HCT116 (cell line): Measurements from ENCODE around the gene PRXL2A. TPM values are rescaled to one million over a fixed set of nuclear protein-coding genes. Genes with fewer than 3 reads are reported as not detected.

Experiments
- ATAC-seq: fragments of 200-7000 bp; cut with Tn5 transposase; 2 replicates; pipeline ENCODE4 v1.9.1; 2020; ENCODE audit warnings: mild to moderate bottlenecking, moderate library complexity
- BruUV-seq: library from RNA; stranded (reverse); fragments of 400-500 nt; replicated peaks from 2 replicates; lab custom pipeline; 2021; lab: Mats Ljungman, UMichigan
- CTCF ChIA-PET: fragments of 300-600 bp; sonication (Branson Sonifier 250); formaldehyde crosslinking; loops from one replicate; lab custom pipeline; 2021; ENCODE audit warnings: antibody characterized with exemption; lab: Charles Lee
- POLR2A ChIA-PET: fragments of 300-600, 350-600 bp; sonication (Branson Sonifier 250); formaldehyde crosslinking; loops from one replicate; lab custom pipeline; 2021; ENCODE audit warnings: antibody characterized with exemption; lab: Charles Lee
- RAD21 ChIA-PET, 2 experiments: fragments of 300-600 bp; sonication (Branson Sonifier 250); formaldehyde crosslinking; loops; one replicate each; lab custom pipeline; 2023; ENCODE audit warnings: low total read pairs in 2 of 2; ENCODE audit not compliant: uncharacterized antibody in 2 of 2, unreplicated experiment in 2 of 2, low non-redundant PET in 1 of 2; lab: Charles Lee
- DNase-seq: peaks from one replicate; pipeline ENCODE4 v3.0.0-alpha.2; 2010; ENCODE audit warnings: low read depth, low spot score
- H2AFZ ChIP-seq: fragments of 200-600 bp; shearing (Covaris generic), sonication (generic); 2 replicates; pipeline ENCODE4 v1.6.1; 2017; ENCODE audit warnings: low read depth, mixed run types, mixed read lengths, antibody characterized with exemption, low read length; ENCODE audit not compliant: poor library complexity, severe bottlenecking
- H3K27ac ChIP-seq: 2 replicates; pipeline ENCODE4 v1.5.1; 2012; ENCODE audit warnings: low read depth, low read length
- H3K27me3 ChIP-seq: fragments of 200-600 bp; sonication (generic); 2 replicates; pipeline ENCODE4 v1.6.1; 2016; ENCODE audit warnings: mixed run types, low read length, mixed read lengths; ENCODE audit not compliant: insufficient read depth
- H3K36me3 ChIP-seq, 2 experiments: fragments of 200-500 bp in 1 of 2; fragments of 200-600 bp in 1 of 2; sonication (Bioruptor generic) in 1 of 2; sonication (generic) in 1 of 2; 2 replicates each; pipeline versions ENCODE4 v1.5.1 to v1.6.1; 2014 to 2016; ENCODE audit warnings: low read length in 2 of 2, inconsistent platforms in 1 of 2, mixed read lengths in 1 of 2, mixed run types in 1 of 2; ENCODE audit not compliant: insufficient read depth in 2 of 2, control insufficient read depth in 1 of 2
- H3K4me1 ChIP-seq, 2 experiments: fragments of 200-600 bp in 1 of 2; sonication (generic) in 1 of 2; 2 replicates each; pipeline versions ENCODE4 v1.5.1 to v1.6.1; 2012 to 2017; ENCODE audit warnings: low read length in 2 of 2, inconsistent platforms in 1 of 2, mild to moderate bottlenecking in 1 of 2, mixed read lengths in 1 of 2, mixed run types in 1 of 2, moderate library complexity in 1 of 2; ENCODE audit not compliant: insufficient read depth in 2 of 2, control insufficient read depth in 1 of 2
- H3K4me2 ChIP-seq: fragments of 200-600 bp; sonication (generic); 2 replicates; pipeline ENCODE4 v1.6.1; 2017; ENCODE audit warnings: mixed run types, low read length, mixed read lengths
- H3K4me3 ChIP-seq, 2 experiments: fragments of 200-600 bp in 1 of 2; sonication (generic) in 1 of 2; replicated peaks in 1 of 2; 2 replicates each; pipeline ENCODE4 v1.5.1; 2011 to 2016; ENCODE audit warnings: low read length in 2 of 2, control low read depth in 1 of 2, low read depth in 1 of 2, mild to moderate bottlenecking in 1 of 2, mixed read lengths in 1 of 2, mixed run types in 1 of 2
- H3K79me2 ChIP-seq: fragments of 200-600 bp; sonication (generic); 2 replicates; pipeline ENCODE4 v1.6.1; 2017; ENCODE audit warnings: mild to moderate bottlenecking, mixed run types, low read length, moderate library complexity, mixed read lengths; ENCODE audit not compliant: insufficient read depth
- H3K9ac ChIP-seq: fragments of 200-600 bp; sonication (generic); 2 replicates; pipeline ENCODE4 v1.6.1; 2016; ENCODE audit warnings: low read length, mixed read lengths
- H3K9me2 ChIP-seq: fragments of 200-600 bp; sonication (generic), shearing (Covaris generic); 2 replicates; pipeline ENCODE4 v1.6.1; 2017; ENCODE audit warnings: mixed run types, mild to moderate bottlenecking, moderate library complexity; ENCODE audit not compliant: insufficient read depth
- H3K9me3 ChIP-seq, 2 experiments: fragments of 200-500 bp in 1 of 2; fragments of 200-600 bp in 1 of 2; sonication (Bioruptor generic) in 1 of 2; sonication (generic) in 1 of 2; 2 replicates each; pipeline ENCODE4 v1.6.1; 2014 to 2017; ENCODE audit warnings: low read length in 2 of 2, mixed read lengths in 2 of 2, inconsistent platforms in 1 of 2, low read depth in 1 of 2, mild to moderate bottlenecking in 1 of 2, mixed run types in 1 of 2, moderate library complexity in 1 of 2; ENCODE audit not compliant: control insufficient read depth in 1 of 2, insufficient read depth in 1 of 2
- H4K20me1 ChIP-seq: fragments of 200-600 bp; sonication (generic), shearing (Covaris generic); 2 replicates; pipeline ENCODE4 v1.6.1; 2017; ENCODE audit warnings: mixed run types, mild to moderate bottlenecking, moderate library complexity; ENCODE audit not compliant: insufficient read depth
- CBX3 ChIP-seq: IDR thresholded peaks from 2 replicates; pipeline ENCODE4 v1.6.1; 2012; ENCODE audit warnings: low read depth
- CEBPB ChIP-seq: IDR thresholded peaks from 2 replicates; pipeline ENCODE4 v1.6.1; 2012; ENCODE audit warnings: low read depth
- CTCF ChIP-seq, 3 experiments: fragments of 200-600 bp in 1 of 3; sonication (generic) in 1 of 3; IDR thresholded peaks in 2 of 3; conservative IDR thresholded peaks in 1 of 3; 2 replicates each; pipeline ENCODE4 v1.5.1; 2012 to 2017; ENCODE audit warnings: low read depth in 2 of 3, low read length in 2 of 3, antibody characterized with exemption in 1 of 3, borderline replicate concordance in 1 of 3, control low read depth in 1 of 3, mild to moderate bottlenecking in 1 of 3, mixed read lengths in 1 of 3, mixed run types in 1 of 3, moderate library complexity in 1 of 3; ENCODE audit not compliant: insufficient read depth in 1 of 3
- EGR1 ChIP-seq: IDR thresholded peaks from 2 replicates; pipeline ENCODE4 v1.6.1; 2012; ENCODE audit warnings: low read depth
- ELF1 ChIP-seq: IDR thresholded peaks from 2 replicates; pipeline ENCODE4 v1.6.1; 2012; ENCODE audit warnings: low read depth, borderline replicate concordance
- EZH2 ChIP-seq: fragments of 200-600 bp; sonication (generic); IDR thresholded peaks from 2 replicates; pipeline ENCODE4 v1.6.1; 2017; ENCODE audit warnings: antibody characterized with exemption, mixed run types
- FOSL1 ChIP-seq: IDR thresholded peaks from 2 replicates; pipeline ENCODE4 v1.6.1; 2012; ENCODE audit warnings: low read depth
- JUND ChIP-seq: IDR thresholded peaks from 2 replicates; pipeline ENCODE4 v1.6.1; 2012
- POLR2A ChIP-seq: IDR thresholded peaks from 2 replicates; pipeline ENCODE4 v1.7.0; 2011; ENCODE audit warnings: borderline replicate concordance; ENCODE audit not compliant: insufficient read depth, insufficient read length; ENCODE audit errors: extremely low read depth
- POLR2AphosphoS5 ChIP-seq: IDR thresholded peaks from 2 replicates; pipeline ENCODE4 v1.6.1; 2011; ENCODE audit warnings: mild to moderate bottlenecking, low read depth, low read length, moderate library complexity
- RAD21 ChIP-seq: IDR thresholded peaks from 2 replicates; pipeline ENCODE4 v1.6.1; 2012; ENCODE audit warnings: low read depth, mild to moderate bottlenecking
- SP1 ChIP-seq: IDR thresholded peaks from 2 replicates; pipeline ENCODE4 v1.6.1; 2012; ENCODE audit warnings: low read depth
- SRF ChIP-seq: IDR thresholded peaks from 2 replicates; pipeline ENCODE4 v1.6.1; 2012; ENCODE audit warnings: low read depth
- TCF7L2 ChIP-seq: IDR thresholded peaks from 2 replicates; pipeline ENCODE4 v1.7.0; 2011; ENCODE audit warnings: borderline replicate concordance, inconsistent platforms; ENCODE audit not compliant: insufficient read depth, insufficient read length; ENCODE audit errors: extremely low read depth
- YY1 ChIP-seq: IDR thresholded peaks from 2 replicates; pipeline ENCODE4 v1.6.1; 2011; ENCODE audit warnings: low read length, low read depth, moderate library complexity, mild to moderate bottlenecking; ENCODE audit not compliant: insufficient replicate concordance; ENCODE audit errors: extremely low read depth
- ZFX ChIP-seq: fragments of 450-650 bp; IDR thresholded peaks from 2 replicates; pipeline ENCODE4 v1.6.1; 2017
- ZNF274 ChIP-seq: fragments of 200-500 bp; sonication (Bioruptor generic); IDR thresholded peaks from 2 replicates; pipeline ENCODE4 v1.6.1; 2014; ENCODE audit warnings: mild to moderate bottlenecking, low read depth, low read length, inconsistent platforms
- intact Hi-C: fragments of 100-400 bp; cut with micrococcal nuclease; formaldehyde crosslinking; loops from 2 replicates; pipeline ENCODE4 v1.10.0; 2022
- total RNA-seq: library from RNA; stranded (reverse); gene quantifications from one replicate; pipeline ENCODE4 v1.2.1, GENCODE V29; 2021; ENCODE audit not compliant: unreplicated experiment
- TF ChIP-seq, protein P1 (sequence below): IDR thresholded peaks from 2 replicates; pipeline ENCODE4 v1.6.1; 2012
- TF ChIP-seq, protein P2 (sequence below): IDR thresholded peaks from 2 replicates; pipeline ENCODE4 v1.6.1; 2012; ENCODE audit warnings: low read depth
- TF ChIP-seq, protein P3 (sequence below): IDR thresholded peaks from 2 replicates; pipeline ENCODE4 v1.6.1; 2012

The PRXL2A gene
- total RNA-seq, 1 experiment from 2014 or later: 4.9 TPM

DNA sequence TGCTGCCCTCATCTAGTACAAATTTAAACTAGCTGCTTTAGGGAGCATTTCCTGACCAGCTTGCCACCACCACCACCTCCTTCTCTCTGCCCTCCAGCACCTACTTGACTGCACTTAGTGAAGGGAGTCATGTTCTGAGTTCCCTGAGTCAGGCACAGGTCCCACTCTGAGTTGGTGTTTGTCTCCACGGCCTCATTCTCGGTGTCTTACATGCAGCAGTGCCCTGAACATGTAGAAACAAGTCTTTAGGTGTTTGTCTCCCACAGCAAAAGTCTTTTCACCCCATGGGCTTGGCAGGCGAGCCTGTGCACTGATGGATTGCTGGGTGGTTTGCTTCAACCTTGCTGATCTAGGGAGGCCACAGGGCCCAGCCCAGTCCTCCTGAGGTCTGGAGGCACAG lies 62.6 kb downstream of the PRXL2A start:
- CTCF ChIA-PET: interaction anchor here (1.4 to 3.3 kb wide), 3 partner anchors 9 to 34 kb away, joined by 5 to 25 read pairs (median 10); no protein-coding TSS in a partner anchor
- no peaks in the 10 kb centered on the region for H3K27me3 ChIP-seq
- peak; percentile 2; the same call in 1 of the 2 replicates for ATAC-seq
- H3K79me2 ChIP-seq: peaks cover 99% of the 10 kb centered on the region
- peaks cover 54 to 88% of the 10 kb centered on the region in 2 experiments for H3K4me1 ChIP-seq
- no peaks in the 10 kb centered on the region for H3K9me2 ChIP-seq
- peaks cover 0 to 4% of the 10 kb centered on the region in 2 experiments; a peak in 1 of 4 replicates for H3K36me3 ChIP-seq
- H3K4me3 ChIP-seq: 0 out of 4 replicates have a peak overlapping the region, but pooled peaks of 1 of the 2 experiments have one; percentile 23
- H3K9me3 ChIP-seq: no peaks in the 10 kb centered on the region
- no peak for TF ChIP-seq EGR1
- TF ChIP-seq, protein P1, sequence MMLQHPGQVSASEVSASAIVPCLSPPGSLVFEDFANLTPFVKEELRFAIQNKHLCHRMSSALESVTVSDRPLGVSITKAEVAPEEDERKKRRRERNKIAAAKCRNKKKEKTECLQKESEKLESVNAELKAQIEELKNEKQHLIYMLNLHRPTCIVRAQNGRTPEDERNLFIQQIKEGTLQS: no peak
- no peak for TF ChIP-seq SP1
- no peak for TF ChIP-seq ZNF274
- no peak for TF ChIP-seq EZH2
- TF ChIP-seq, protein P2, sequence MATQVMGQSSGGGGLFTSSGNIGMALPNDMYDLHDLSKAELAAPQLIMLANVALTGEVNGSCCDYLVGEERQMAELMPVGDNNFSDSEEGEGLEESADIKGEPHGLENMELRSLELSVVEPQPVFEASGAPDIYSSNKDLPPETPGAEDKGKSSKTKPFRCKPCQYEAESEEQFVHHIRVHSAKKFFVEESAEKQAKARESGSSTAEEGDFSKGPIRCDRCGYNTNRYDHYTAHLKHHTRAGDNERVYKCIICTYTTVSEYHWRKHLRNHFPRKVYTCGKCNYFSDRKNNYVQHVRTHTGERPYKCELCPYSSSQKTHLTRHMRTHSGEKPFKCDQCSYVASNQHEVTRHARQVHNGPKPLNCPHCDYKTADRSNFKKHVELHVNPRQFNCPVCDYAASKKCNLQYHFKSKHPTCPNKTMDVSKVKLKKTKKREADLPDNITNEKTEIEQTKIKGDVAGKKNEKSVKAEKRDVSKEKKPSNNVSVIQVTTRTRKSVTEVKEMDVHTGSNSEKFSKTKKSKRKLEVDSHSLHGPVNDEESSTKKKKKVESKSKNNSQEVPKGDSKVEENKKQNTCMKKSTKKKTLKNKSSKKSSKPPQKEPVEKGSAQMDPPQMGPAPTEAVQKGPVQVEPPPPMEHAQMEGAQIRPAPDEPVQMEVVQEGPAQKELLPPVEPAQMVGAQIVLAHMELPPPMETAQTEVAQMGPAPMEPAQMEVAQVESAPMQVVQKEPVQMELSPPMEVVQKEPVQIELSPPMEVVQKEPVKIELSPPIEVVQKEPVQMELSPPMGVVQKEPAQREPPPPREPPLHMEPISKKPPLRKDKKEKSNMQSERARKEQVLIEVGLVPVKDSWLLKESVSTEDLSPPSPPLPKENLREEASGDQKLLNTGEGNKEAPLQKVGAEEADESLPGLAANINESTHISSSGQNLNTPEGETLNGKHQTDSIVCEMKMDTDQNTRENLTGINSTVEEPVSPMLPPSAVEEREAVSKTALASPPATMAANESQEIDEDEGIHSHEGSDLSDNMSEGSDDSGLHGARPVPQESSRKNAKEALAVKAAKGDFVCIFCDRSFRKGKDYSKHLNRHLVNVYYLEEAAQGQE: no peak
- TF ChIP-seq POLR2AphosphoS5: no peak
- TF ChIP-seq SRF: no peak
- no peak for TF ChIP-seq JUND
- no peak for TF ChIP-seq CBX3
- TF ChIP-seq RAD21: no peak
- no peak for TF ChIP-seq CEBPB
- no peak for TF ChIP-seq YY1
- TF ChIP-seq ELF1: no peak
- no peak for TF ChIP-seq POLR2A
- no peak for TF ChIP-seq FOSL1
- TF ChIP-seq ZFX: no peak
- TF ChIP-seq, protein P3, sequence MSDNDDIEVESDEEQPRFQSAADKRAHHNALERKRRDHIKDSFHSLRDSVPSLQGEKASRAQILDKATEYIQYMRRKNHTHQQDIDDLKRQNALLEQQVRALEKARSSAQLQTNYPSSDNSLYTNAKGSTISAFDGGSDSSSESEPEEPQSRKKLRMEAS: no peak
- no peak for TF ChIP-seq TCF7L2
- TF ChIP-seq CTCF (IDR thresholded peaks at IDR 0.05 in 2 of 3, conservative IDR thresholded peaks at IDR 0.05 in 1 of 3; ENCODE audit: borderline replicate concordance in 1 of 3, insufficient read depth in 1 of 3, low read depth in 2 of 3, low read length in 2 of 3): no peak
- TF ChIP-seq, all 23 proteins: peak for 0
- DNase-seq: no peak
- ChIA-PET RAD21 (no interaction called here), POLR2A (interaction anchor here (1.0 kb wide), 1 partner anchor 10 kb away, joined by 4 read pairs; no protein-coding TSS in a partner anchor)
- peak overlapping the region; percentile 69 for H3K4me2 ChIP-seq
- peaks cover 4% of the 10 kb centered on the region; the same call in 1 of the 2 replicates for H4K20me1 ChIP-seq
- peak overlapping the region; percentile 37; the same call in 1 of the 2 replicates for H3K9ac ChIP-seq
- H2AFZ ChIP-seq: no peak overlapping the region
- BruUV-seq: no TSS peak
- peak overlapping the region; percentile 51 for H3K27ac ChIP-seq
- intact Hi-C loops: no loop called here
